Measurements from ENCODE around the gene PPP2R2D. TPM values are rescaled to one million over a fixed set of nuclear protein-coding genes. Genes with fewer than 3 reads are reported as not detected.
A peak's percentile ranks its signal among the peaks of the same experiment; 100 is the strongest.

PPP2R2D gene
- total and polyA plus RNA-seq, 5 donors = 30.1 to 38.2 (median 35.4) TPM

DNA sequence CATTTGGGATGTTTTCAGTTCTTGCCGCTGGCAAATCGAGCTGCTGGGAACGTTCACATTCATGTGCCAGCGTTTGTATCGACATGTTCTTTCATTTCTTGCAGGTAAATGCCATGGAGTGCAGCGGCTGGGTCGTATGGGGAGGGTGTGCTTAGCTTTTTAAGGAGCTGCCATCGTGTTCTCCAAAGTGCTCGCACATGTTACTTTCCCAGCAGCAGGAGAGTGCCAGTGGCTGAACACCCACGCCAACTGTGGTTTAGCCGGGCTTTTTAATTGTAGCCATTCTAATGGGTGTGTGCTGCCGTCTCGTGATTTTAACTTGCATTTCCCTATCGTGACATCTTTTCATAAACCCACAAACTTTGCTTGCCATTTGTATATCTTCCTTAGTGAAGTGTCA, 92.5 kb downstream of the PPP2R2D start:
- intact Hi-C loops (cut with DNase I) = no loop called here
- no peak for ATAC-seq
- H3K4me3 ChIP-seq (ENCODE audit: low read length) = no peak overlapping the region

DNA sequence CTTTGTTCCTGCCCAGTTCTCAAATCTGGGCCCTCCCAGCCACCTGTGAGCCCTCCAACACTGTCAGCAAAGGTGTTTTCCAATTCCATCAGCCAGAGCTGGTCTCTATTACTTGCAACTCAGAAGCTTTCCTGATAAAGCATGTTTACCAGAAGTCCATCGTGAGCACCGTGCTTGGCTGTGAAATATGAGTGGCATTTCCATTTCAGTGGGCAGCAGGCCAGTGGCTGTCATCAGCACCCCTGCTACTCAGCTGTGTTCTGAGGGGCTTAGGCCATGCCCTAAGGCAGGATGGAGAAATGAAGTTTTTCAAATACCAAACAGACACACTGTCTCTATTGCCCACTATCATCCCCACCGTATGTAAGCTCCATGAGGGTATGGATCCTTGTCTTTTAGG, 93.6 kb downstream of the PPP2R2D start:
- DNase-seq (no peak), ATAC-seq (no peak)
- H3K27ac ChIP-seq (ENCODE audit: low read length) = no peak overlapping the region

More for the DNA sequence above, 92.5 kb downstream of the PPP2R2D start:
- H3K4me1 ChIP-seq (ENCODE audit: control insufficient read depth, insufficient read depth, low read length) = peaks cover 10% of the 10 kb centered on the region
- WGBS = 91% methylated on average over 14 of the region's 14 CpGs
- no peaks in the 10 kb centered on the region for H3K27me3 ChIP-seq (ENCODE audit: control insufficient read depth, insufficient read depth)
- no peak overlapping the region for H3K27ac ChIP-seq (ENCODE audit: low read length)
- DNase-seq = no peak
- H3K9me3 ChIP-seq (ENCODE audit: control insufficient read depth, low read length) = no peaks in the 10 kb centered on the region

DNA sequence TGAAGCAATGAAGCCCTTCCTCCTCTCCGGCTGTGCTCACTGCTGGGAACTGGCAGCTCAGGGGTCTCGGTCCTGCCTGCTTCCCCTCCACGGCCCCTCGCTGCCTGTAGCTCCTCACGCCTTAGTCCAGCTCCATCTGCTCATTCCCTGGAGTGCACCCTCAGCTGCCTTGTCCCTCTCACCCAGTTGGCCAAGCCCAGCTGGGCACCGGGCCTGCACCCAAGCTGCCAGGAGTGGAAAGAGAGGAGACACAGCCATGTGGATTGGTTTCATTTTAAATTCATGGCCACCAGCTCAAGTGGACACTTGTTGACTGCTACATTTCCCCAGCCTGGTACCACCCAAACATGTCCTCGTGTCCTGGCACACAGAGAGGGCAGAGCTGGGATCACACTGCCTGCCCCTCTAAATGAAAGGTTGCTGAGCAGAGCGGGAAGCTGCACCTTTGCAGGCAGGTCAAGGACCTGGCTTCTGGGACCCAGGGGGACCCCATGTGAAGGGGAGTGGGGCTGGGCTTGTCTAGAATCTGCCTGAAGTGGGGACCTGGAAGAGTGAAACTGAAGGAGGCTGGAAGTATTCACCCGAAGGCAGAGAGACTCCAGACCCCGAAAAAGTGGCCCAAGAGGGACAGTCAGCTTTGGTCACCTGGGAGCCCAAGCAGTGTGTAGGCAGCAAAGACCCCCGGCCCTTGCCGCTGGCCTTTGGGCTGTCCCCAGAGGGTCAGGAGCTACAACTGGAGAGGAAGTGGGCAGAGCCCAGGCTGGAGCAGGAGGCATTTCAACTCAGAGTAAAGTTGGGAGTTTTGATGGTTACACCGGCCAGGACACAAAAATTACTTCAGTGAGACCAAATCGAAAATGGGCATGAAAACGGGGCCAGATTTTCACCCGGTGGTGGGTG, 95.9 kb downstream of the PPP2R2D start:
- peak; percentile 49 to 86 (median 77) for DNase-seq
- Histone ChIP-seq H3K4me3 (ENCODE audit: low read length) (no peak overlapping the region), H3K4me1 (ENCODE audit: control insufficient read depth, insufficient read depth, low read length) (peaks cover 11% of the 10 kb centered on the region), H3K9me3 (ENCODE audit: control insufficient read depth, low read length) (no peaks in the 10 kb centered on the region), H3K27me3 (ENCODE audit: control insufficient read depth, insufficient read depth) (no peaks in the 10 kb centered on the region), H3K27ac (ENCODE audit: low read length) (peak overlapping the region; percentile 40)
- intact Hi-C loops (cut with DNase I) = no loop called here
- ATAC-seq = peak; percentile 79 to 82
- 64% methylated on average over 16 of the region's 16 CpGs for WGBS

More for the DNA sequence above, 93.6 kb downstream of the PPP2R2D start:
- Histone ChIP-seq H3K27me3 (ENCODE audit: control insufficient read depth, insufficient read depth) (no peaks in the 10 kb centered on the region), H3K4me1 (ENCODE audit: control insufficient read depth, insufficient read depth, low read length) (peaks cover 11% of the 10 kb centered on the region), H3K9me3 (ENCODE audit: control insufficient read depth, low read length) (no peaks in the 10 kb centered on the region), H3K4me3 (ENCODE audit: low read length) (no peak overlapping the region)
- intact Hi-C loops (cut with DNase I) = no loop called here
- 41% methylated on average over 3 of the region's 3 CpGs for WGBS

DNA sequence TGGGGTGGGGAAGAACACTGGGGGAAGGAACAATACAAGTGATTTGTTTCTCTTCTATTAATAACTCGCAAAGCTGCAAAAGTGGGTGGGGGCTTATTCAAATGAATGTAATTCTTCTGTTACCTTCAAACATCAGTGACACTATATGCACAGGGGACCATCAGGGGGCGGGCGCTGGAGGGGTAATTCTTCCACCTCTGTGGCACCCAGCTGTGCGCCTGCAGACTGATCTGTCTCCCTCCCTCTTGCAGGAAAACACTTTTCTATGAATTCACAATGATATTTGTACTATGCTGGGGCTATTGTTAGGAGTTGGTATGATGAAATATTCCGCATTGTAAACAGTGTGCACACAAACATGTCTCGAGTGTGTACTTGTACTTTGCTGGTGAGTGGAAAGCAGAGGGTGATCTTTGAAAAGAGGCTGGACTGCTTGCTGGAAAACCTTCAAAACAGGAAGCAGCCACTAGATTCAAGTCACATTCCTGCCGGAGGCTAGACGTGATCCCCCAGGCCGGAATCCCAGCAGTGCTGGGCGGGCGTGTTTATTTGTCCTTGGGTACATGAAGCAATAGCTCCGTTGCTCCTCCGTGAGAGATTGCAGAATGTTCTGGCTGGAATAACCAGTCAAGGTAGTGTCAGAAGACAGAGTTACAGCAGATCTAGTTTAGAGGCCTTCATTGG, 96.7 kb downstream of the PPP2R2D start:
- intact Hi-C loops (cut with DNase I) = no loop called here
- ATAC-seq (peak; percentile 79 to 85), DNase-seq (peak; percentile 73 to 87 (median 79))
- Histone ChIP-seq H3K4me1 (ENCODE audit: control insufficient read depth, insufficient read depth, low read length) (peaks cover 11% of the 10 kb centered on the region), H3K27ac (ENCODE audit: low read length) (peak overlapping the region; percentile 90), H3K9me3 (ENCODE audit: control insufficient read depth, low read length) (no peaks in the 10 kb centered on the region), H3K27me3 (ENCODE audit: control insufficient read depth, insufficient read depth) (no peaks in the 10 kb centered on the region), H3K4me3 (ENCODE audit: low read length) (no peak overlapping the region)
- WGBS = 27% methylated on average over 13 of the region's 13 CpGs

DNA sequence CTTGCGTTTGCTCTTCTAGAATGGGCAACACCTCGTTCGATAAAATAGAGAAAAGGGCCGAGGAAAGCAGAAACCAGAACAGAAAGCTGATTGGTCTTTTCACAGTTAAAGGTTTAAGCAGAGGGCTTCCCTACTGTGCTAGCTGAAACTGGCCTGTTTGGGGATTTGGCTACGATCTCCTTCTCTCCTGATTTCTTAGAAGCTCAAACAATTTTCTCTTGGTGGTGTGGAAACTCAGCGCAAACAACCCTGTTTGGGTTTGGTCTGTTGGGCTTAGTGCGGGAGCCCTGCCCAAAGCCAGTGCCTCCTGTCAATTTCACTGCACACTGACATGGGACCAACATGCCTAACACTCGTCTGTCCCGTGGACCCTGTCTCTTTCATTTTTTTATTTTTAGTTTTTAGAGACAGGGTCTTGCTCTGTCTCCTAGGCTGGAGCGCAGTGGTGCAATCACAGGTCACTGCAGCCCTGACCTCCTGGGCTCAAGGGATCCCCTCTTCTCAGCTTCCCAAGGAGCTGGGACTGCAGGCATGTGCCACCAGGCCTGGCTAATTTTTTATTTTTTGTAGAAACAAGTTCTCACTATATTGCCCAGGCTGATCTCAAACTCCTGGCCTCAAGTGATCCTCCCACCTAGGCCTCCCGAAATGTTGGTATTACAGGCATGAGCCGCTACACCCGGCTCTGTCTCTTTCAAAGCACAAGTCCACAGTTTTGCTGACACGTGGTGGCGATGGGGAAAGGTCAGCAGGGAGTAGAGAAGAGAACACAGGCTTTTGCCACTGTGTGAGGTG, 97.4 kb downstream of the PPP2R2D start:
- H3K4me1 ChIP-seq (ENCODE audit: control insufficient read depth, insufficient read depth, low read length) = peaks cover 11% of the 10 kb centered on the region
- ATAC-seq (no peak), DNase-seq (no peak)
- H3K4me3 ChIP-seq (ENCODE audit: low read length) = no peak overlapping the region
- no peaks in the 10 kb centered on the region for H3K9me3 ChIP-seq (ENCODE audit: control insufficient read depth, low read length)
- H3K27ac ChIP-seq (ENCODE audit: low read length) = peak overlapping the region; percentile 90
- intact Hi-C loops (cut with DNase I) = no loop called here
- H3K27me3 ChIP-seq (ENCODE audit: control insufficient read depth, insufficient read depth) = no peaks in the 10 kb centered on the region
- 62% methylated on average over 15 of the region's 15 CpGs for WGBS

DNA sequence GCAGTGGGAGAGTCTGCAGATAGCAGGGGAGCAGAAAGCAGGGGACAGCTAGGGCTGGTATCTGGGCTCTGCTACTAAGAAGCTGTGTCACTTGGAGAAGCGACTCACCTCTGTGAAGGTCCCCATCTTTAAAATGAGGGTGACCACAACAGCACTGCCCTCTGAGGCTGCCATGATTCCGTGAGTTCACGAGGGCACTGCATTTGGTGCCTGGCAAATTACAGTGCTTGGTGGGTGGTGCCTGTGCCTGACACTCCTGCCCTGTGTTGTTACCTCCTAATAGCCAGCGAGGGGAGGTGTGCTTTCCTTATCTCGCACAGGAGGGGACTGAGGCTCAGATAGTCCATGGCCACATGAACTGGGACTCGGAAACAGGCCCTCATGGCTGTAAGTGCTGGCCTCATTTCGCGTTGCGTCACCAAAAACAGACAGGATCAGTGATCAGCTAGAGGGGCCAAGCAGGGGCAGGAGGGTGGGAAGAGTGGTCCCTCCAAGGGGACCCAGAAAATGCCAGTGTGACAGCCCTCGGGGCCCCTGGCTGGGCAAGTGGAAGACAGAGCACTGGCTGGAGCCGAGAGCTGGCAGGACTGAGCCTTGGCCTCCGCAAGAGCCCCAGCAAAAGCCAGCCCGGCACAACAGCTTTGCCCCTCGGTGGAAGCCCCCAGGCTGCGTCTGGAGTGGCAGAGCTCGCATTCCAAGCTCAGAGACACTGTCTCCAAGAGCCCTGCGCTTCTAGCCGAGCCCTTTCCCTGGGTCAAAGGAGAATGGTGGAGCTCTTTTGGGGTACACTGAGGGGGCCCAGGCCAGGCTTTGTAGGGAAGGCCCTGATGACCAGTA, 98.3 kb downstream of the PPP2R2D start:
- WGBS = 91% methylated on average over 18 of the region's 18 CpGs
- DNase-seq (no peak), ATAC-seq (no peak)
- Histone ChIP-seq H3K4me3 (ENCODE audit: low read length) (no peak overlapping the region), H3K27me3 (ENCODE audit: control insufficient read depth, insufficient read depth) (no peaks in the 10 kb centered on the region), H3K9me3 (ENCODE audit: control insufficient read depth, low read length) (no peaks in the 10 kb centered on the region), H3K27ac (ENCODE audit: low read length) (no peak overlapping the region), H3K4me1 (ENCODE audit: control insufficient read depth, insufficient read depth, low read length) (peaks cover 11% of the 10 kb centered on the region)
- intact Hi-C loops (cut with DNase I) = no loop called here

DNA sequence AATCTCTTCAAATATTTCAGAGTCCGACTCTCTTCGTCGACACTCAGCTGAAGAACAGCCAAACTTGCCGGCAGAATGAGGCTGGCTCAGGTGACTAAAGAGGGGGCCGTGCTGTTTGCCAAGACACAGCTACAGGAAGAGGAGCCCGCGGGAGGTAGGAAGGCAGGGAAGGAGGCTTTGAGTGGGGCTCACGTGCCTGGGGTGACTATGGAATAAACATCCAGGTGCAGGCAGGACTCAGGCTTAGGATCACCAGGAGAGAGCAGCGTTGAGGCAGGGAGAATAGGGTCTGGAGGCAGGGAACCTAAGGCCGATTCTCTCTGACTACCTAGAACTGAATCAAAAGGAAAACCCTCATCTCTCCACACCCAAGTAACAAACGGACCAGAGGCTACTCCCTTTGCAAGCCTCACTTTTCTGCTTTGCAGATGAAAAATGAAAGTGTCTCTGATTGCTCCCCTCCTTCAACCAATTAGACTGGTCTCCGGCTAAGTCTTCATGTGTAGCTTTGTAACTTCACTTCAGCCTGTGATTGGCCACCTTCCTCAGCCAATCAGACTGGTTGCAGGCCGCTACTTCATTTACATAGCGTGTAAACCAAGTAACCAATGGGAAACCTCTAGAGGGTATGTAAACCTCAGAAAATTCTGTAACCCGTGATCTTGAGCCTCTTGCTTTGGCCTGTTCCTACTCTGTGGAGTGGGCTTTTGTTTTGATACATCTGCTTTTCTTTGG, 100.6 kb downstream of the PPP2R2D start:
- Histone ChIP-seq H3K4me1 (ENCODE audit: control insufficient read depth, insufficient read depth, low read length) (peaks cover 9% of the 10 kb centered on the region), H3K4me3 (ENCODE audit: low read length) (no peak overlapping the region), H3K9me3 (ENCODE audit: control insufficient read depth, low read length) (no peaks in the 10 kb centered on the region), H3K27me3 (ENCODE audit: control insufficient read depth, insufficient read depth) (no peaks in the 10 kb centered on the region), H3K27ac (ENCODE audit: low read length) (no peak overlapping the region)
- DNase-seq (no peak), ATAC-seq (peak in 1 of 2 donors; percentile 23)
- intact Hi-C loops (cut with DNase I) = no loop called here
- 56% methylated on average over 15 of the region's 15 CpGs for WGBS

DNA sequence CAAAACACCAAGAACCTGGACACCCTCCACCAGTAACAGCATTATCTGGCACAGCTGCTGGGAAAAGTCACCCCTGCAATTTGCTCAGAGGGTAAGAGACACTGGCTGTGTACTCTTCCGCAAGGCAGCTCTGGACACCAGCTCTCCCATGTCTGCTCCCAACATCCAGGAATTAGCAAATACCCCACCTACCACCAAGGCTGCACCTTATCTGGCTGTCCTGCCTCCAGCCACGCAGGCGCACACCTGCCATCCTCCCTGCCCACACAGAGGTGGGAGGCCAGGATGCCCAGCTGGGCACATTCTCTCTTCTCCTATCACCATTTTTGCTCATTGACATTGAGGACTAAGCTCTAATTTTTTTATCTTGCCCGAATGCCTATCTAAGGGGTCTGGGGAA, 101.2 kb downstream of the PPP2R2D start:
- Histone ChIP-seq H3K4me3 (ENCODE audit: low read length) (no peak overlapping the region), H3K4me1 (ENCODE audit: control insufficient read depth, insufficient read depth, low read length) (peaks cover 7% of the 10 kb centered on the region), H3K9me3 (ENCODE audit: control insufficient read depth, low read length) (no peaks in the 10 kb centered on the region), H3K27me3 (ENCODE audit: control insufficient read depth, insufficient read depth) (no peaks in the 10 kb centered on the region), H3K27ac (ENCODE audit: low read length) (no peak overlapping the region)
- intact Hi-C loops (cut with DNase I) = no loop called here
- WGBS = 84% methylated on average over 4 of the region's 4 CpGs
- ATAC-seq (no peak), DNase-seq (no peak)

DNA sequence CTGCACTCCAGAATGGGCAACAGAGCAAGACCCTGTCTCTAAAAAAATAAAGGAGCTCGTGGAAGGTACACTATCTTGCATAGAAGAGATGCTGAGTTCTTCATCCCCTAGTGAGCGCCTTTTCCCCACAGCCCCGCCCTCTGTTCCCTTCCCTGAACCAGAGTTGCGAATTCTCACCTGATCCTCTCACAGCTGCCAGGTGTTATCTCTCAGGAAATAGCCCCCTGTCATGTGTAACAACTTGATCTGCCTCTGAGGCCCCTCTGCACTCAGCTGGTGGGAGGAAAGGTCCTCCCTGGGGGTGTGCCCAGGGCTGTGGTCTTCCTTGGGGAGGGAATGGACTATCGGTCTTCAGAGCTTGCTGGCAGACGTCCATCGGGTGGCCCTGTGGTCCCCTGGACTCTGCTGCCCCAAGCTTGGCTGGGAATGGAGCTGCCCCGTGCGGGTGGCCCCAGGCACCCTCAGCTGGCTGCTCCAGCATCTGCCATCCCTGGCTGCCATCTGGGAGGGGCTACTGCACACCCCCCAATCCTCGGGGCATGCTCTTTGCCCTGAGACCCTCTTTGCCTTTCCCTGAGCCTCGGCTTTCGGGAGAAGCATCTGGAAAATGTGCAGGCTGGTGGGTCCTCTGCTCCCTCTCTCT, 102.6 kb downstream of the PPP2R2D start:
- H3K9me3 ChIP-seq (ENCODE audit: control insufficient read depth, low read length) = no peaks in the 10 kb centered on the region
- H3K27me3 ChIP-seq (ENCODE audit: control insufficient read depth, insufficient read depth) = no peaks in the 10 kb centered on the region
- intact Hi-C loops (cut with DNase I) = no loop called here
- no peak for DNase-seq
- no peaks in the 10 kb centered on the region for H3K4me1 ChIP-seq (ENCODE audit: control insufficient read depth, insufficient read depth, low read length)
- ATAC-seq = no peak
- WGBS = 66% methylated on average over 12 of the region's 12 CpGs
- H3K4me3 ChIP-seq (ENCODE audit: low read length) = no peak overlapping the region
- no peak overlapping the region for H3K27ac ChIP-seq (ENCODE audit: low read length)

Data from right cardiac atrium (tissue), 5 donors.